ENCODE results near the gene MTLN. TPM values are rescaled to one million over a fixed set of nuclear protein-coding genes. Genes with fewer than 3 reads are reported as not detected.

MTLN gene
- total and polyA plus RNA-seq, 10 of the 15 experiments (the other 5 are each of a cell fraction or from before 2014, with no cell fraction given) = 6.6 to 140 (median 60.4) TPM

GRCh38 chr2:110204408-110205385, 7.7 kb downstream of the MTLN start, which contains the start of gene NPHP1 (continued):
- TF ChIP-seq POU2F2 (IDR thresholded peaks at IDR 0.05; ENCODE audit: borderline replicate concordance, low read depth, low read length) = peak; percentile 71; the same call in 1 of the 3 replicates
- no peak for TF ChIP-seq SREBF1 (IDR thresholded peaks at IDR 0.05; ENCODE audit: low read length)
- TF ChIP-seq PML (IDR thresholded peaks at IDR 0.05; ENCODE audit: low read length) = 0 out of 2 replicates have a peak, but pooled peaks have one; percentile 34
- TF ChIP-seq MEF2A (IDR thresholded peaks at IDR 0.05; ENCODE audit: insufficient read depth, low read depth, low read length) = no peak
- TF ChIP-seq RELB (IDR thresholded peaks at IDR 0.05; ENCODE audit: low read depth) = 0 out of 2 replicates have a peak, but pooled peaks have one; percentile 40
- TF ChIP-seq IKZF1 (conservative IDR thresholded peaks at IDR 0.05) = peak; percentile 74
- TF ChIP-seq NR2F1 (conservative IDR thresholded peaks at IDR 0.05) = peak; percentile 66
- TF ChIP-seq HDAC6 (IDR thresholded peaks at IDR 0.05; ENCODE audit: unreplicated experiment) = no peak
- TF ChIP-seq NFXL1 (IDR thresholded peaks at IDR 0.05; ENCODE audit: borderline replicate concordance) = no peak
- TF ChIP-seq IKZF2 (IDR thresholded peaks at IDR 0.05) = peak in 1 of 2 experiments; percentile 3; a peak in 1 of 4 replicates
- TF ChIP-seq REST (IDR thresholded peaks at IDR 0.05; ENCODE audit: low read depth, low read length) = no peak
- TF ChIP-seq CHD1 (IDR thresholded peaks at IDR 0.05; ENCODE audit: low read depth, low read length) = no peak
- no peak for TF ChIP-seq CBX5 (IDR thresholded peaks at IDR 0.05; ENCODE audit: low read depth)
- TF ChIP-seq TARDBP (IDR thresholded peaks at IDR 0.05; ENCODE audit: borderline replicate concordance) = no peak
- no peak for TF ChIP-seq NR2C2 (IDR thresholded peaks at IDR 0.05; ENCODE audit: borderline replicate concordance, control insufficient read depth, insufficient read length, low read depth)
- no peak for TF ChIP-seq PAX8 (IDR thresholded peaks at IDR 0.05)
- no peak for TF ChIP-seq FOXM1 (IDR thresholded peaks at IDR 0.05; ENCODE audit: low read depth, low read length)
- peak; percentile 91 for TF ChIP-seq ATF3 (IDR thresholded peaks at IDR 0.05; ENCODE audit: borderline replicate concordance, extremely low read depth, low read depth, low read length)
- TF ChIP-seq RELA (IDR thresholded peaks at IDR 0.05; ENCODE audit: borderline replicate concordance, partially characterized antibody) = peak; percentile 63
- no peak for TF ChIP-seq CEBPB (IDR thresholded peaks at IDR 0.05; ENCODE audit: borderline replicate concordance in 1 of 2, low read depth in 2 of 2, low read length in 2 of 2)
- TF ChIP-seq ZBTB33 (IDR thresholded peaks at IDR 0.05) = no peak
- TF ChIP-seq RAD51 (IDR thresholded peaks at IDR 0.05) = no peak

All from GM12878 (cell line).